Epithelial cell of esophagus (primary cell): Measurements from ENCODE around the gene TRAPPC3L.

Experiments used
- DNase-seq: peaks from one replicate; pipeline ENCODE4 v3.0.0; 2010; ENCODE audit warnings: low read depth
- H3K4me3 ChIP-seq: 2 replicates; pipeline ENCODE4 v1.5.1; 2011; ENCODE audit warnings: mild to moderate bottlenecking, low read length, control low read depth
- CTCF ChIP-seq: IDR thresholded peaks from 2 replicates; pipeline ENCODE4 v1.5.1; 2011; ENCODE audit warnings: low read depth, mild to moderate bottlenecking, low read length, control low read depth, inconsistent platforms; ENCODE audit not compliant: insufficient read depth; ENCODE audit errors: missing control alignments

TRAPPC3L gene

GRCh38 chr6:116531675-116532570 is 13.6 kb downstream of the TRAPPC3L start:
- DNase-seq = peak; percentile 69
- peak; percentile 76 for TF ChIP-seq CTCF
- H3K4me3 ChIP-seq = no peak overlapping the region

DNA sequence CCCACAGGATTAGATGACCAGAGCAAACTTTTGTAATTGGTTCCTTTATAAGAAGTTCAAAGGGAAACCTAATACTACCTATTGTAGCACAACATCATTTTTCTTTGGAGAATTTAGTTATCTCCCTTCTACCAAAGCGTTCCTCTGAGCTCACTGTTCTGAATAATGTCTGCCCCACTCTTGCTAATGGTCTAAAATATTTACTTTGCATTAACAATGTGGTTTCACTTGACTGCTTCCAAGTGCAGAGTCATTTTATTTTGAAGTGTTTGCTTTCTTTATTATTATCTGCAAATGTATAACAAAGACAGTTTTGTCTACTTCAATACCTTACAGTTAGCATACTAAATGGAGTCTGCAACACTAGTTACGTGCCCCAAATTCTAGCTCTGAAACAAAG is 15.0 kb downstream of the TRAPPC3L start:
- TF ChIP-seq CTCF = no peak
- DNase-seq = no peak
- H3K4me3 ChIP-seq = no peak overlapping the region

GRCh38 chr6:116529466-116530290 is 15.8 kb downstream of the TRAPPC3L start:
- no peak overlapping the region for H3K4me3 ChIP-seq
- peak; percentile 22 for DNase-seq
- TF ChIP-seq CTCF = no peak

DNA sequence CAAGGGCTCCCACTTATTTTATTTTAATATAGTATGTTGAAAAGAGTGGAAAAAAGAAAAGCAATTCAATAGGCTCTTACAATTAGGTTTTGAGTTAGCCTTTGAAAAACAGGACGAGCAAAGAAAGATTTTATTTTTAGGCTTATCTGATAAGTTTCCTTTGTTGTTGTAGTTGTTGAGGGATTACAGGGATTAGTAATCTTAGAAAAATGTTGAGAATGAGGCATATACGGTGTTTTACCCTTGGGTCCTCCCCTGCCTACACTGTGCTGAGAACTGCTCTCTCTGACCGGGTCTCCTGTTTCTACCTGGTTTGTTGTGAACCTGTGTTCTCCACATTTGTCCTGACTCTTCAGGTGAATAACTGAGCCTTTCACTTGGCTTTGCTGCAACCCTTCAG is 16.7 kb downstream of the TRAPPC3L start:
- no peak for TF ChIP-seq CTCF
- H3K4me3 ChIP-seq = no peak overlapping the region
- no peak for DNase-seq

- no peak for TF ChIP-seq CTCF
- DNase-seq = peak; percentile 21
- no peak overlapping the region for H3K4me3 ChIP-seq
These were observed 17.4 kb downstream of the TRAPPC3L start for GRCh38 chr6:116528133-116528532.

- TF ChIP-seq CTCF = no peak
- H3K4me3 ChIP-seq = no peak overlapping the region
- no peak for DNase-seq
These were observed 21.2 kb downstream of the TRAPPC3L start for GRCh38 chr6:116524236-116524635.
